ENCODE results near the gene SCAMP4. TPM values are rescaled to one million over a fixed set of nuclear protein-coding genes. Genes with fewer than 3 reads are reported as not detected.

The SCAMP4 gene
- total RNA-seq, 1 experiment from 2014 or later: 69.8 TPM

DNA sequence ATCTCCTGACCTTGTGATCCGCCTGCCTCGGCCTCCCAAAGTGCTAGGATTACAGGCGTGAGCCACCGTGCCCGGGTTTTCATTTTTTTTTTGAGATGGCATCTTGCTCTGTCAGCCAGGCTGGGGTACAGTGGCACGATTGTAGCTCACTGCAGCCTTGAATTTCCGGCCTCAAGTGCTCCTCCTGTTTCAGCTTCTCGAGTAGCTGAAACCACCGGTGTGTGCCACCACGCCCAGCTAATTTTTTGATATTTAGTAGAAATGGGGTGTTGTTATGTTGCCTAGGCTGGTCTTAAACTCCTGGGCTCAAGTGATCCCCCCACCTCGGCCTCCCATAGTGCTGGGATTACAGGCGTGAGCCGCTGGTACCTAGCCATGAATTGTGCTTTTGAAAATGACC lies 5.9 kb downstream of the SCAMP4 start:
- Histone ChIP-seq H3K27ac (no peak overlapping the region), H3K9me2 (ENCODE audit: insufficient read depth) (no peaks in the 10 kb centered on the region), H3K79me2 (ENCODE audit: low read depth) (peaks cover 51% of the 10 kb centered on the region), H3K36me3 (ENCODE audit: low read depth) (no peaks in the 10 kb centered on the region), H3K9me3 (ENCODE audit: insufficient read depth, low read depth) (no peaks in the 10 kb centered on the region), H3K4me3 (no peak overlapping the region), H3K4me2 (no peak overlapping the region), H4K20me1 (ENCODE audit: insufficient read depth) (peaks cover 40% of the 10 kb centered on the region), H3K27me3 (ENCODE audit: insufficient read depth, low read depth) (no peaks in the 10 kb centered on the region), H3K4me1 (replicated peaks; ENCODE audit: insufficient read depth) (peaks cover 7% of the 10 kb centered on the region), H2AFZ (no peak overlapping the region), H3F3A (ENCODE audit: insufficient read depth, low read depth) (peaks cover 6% of the 10 kb centered on the region; the same call in 1 of the 2 replicates)
- no peak for TF ChIP-seq EZH2 (IDR thresholded peaks at IDR 0.05; ENCODE audit: low read depth)
- TF ChIP-seq, protein P1, sequence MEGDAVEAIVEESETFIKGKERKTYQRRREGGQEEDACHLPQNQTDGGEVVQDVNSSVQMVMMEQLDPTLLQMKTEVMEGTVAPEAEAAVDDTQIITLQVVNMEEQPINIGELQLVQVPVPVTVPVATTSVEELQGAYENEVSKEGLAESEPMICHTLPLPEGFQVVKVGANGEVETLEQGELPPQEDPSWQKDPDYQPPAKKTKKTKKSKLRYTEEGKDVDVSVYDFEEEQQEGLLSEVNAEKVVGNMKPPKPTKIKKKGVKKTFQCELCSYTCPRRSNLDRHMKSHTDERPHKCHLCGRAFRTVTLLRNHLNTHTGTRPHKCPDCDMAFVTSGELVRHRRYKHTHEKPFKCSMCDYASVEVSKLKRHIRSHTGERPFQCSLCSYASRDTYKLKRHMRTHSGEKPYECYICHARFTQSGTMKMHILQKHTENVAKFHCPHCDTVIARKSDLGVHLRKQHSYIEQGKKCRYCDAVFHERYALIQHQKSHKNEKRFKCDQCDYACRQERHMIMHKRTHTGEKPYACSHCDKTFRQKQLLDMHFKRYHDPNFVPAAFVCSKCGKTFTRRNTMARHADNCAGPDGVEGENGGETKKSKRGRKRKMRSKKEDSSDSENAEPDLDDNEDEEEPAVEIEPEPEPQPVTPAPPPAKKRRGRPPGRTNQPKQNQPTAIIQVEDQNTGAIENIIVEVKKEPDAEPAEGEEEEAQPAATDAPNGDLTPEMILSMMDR (conservative IDR thresholded peaks at IDR 0.05): no peak
- ChIA-PET CTCF (interaction anchor here (0.6 kb wide), 1 partner anchor 10 kb away, joined by 4 read pairs; no protein-coding TSS in a partner anchor), POLR2A (ENCODE audit: unreplicated experiment) (interaction anchor here (1.0 kb wide), 1 partner anchor 452 kb away, joined by 8 read pairs; no protein-coding TSS in a partner anchor)
- intact Hi-C loops (cut with micrococcal nuclease; ENCODE audit: unreplicated experiment): no loop called here
- no peak for DNase-seq
- no TSS peak for BruUV-seq (replicated peaks)

DNA sequence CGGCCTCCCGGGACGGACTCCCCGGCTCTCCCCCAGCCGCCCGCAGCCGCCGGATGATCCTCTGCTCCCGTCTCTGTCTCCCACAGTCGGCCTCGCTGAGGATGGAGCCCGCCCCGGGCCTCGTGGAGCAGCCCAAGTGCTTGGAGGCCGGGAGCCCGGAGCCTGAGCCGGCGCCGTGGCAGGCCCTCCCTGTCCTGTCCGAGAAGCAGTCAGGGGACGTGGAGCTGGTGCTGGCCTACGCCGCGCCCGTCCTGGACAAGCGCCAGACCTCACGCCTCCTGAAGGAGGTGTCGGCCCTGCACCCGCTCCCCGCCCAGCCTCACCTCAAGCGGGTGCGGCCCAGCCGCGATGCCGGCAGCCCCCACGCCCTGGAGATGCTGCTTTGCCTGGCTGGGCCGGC lies 6.8 kb downstream of the SCAMP4 start:
- H3F3A ChIP-seq (ENCODE audit: insufficient read depth, low read depth): peaks cover 1% of the 10 kb centered on the region; the same call in 1 of the 2 replicates
- no peak overlapping the region for H3K4me3 ChIP-seq
- H3K27me3 ChIP-seq (ENCODE audit: insufficient read depth, low read depth): no peaks in the 10 kb centered on the region
- peaks cover 40% of the 10 kb centered on the region for H4K20me1 ChIP-seq (ENCODE audit: insufficient read depth)
- no peak overlapping the region for H2AFZ ChIP-seq
- TF ChIP-seq, protein P1 (conservative IDR thresholded peaks at IDR 0.05): no peak
- no peak for TF ChIP-seq EZH2 (IDR thresholded peaks at IDR 0.05; ENCODE audit: low read depth)
- H3K4me1 ChIP-seq (replicated peaks; ENCODE audit: insufficient read depth): peaks cover 3% of the 10 kb centered on the region; the same call in 1 of the 2 replicates
- H3K9me3 ChIP-seq (ENCODE audit: insufficient read depth, low read depth): no peaks in the 10 kb centered on the region
- CTCF ChIA-PET: no interaction called here
- H3K79me2 ChIP-seq (ENCODE audit: low read depth): peaks cover 43% of the 10 kb centered on the region
- H3K9me2 ChIP-seq (ENCODE audit: insufficient read depth): no peaks in the 10 kb centered on the region
- DNase-seq: no peak
- H3K36me3 ChIP-seq (ENCODE audit: low read depth): no peaks in the 10 kb centered on the region
- POLR2A ChIA-PET (ENCODE audit: unreplicated experiment): no interaction called here
- no peak overlapping the region for H3K4me2 ChIP-seq
- no TSS peak for BruUV-seq (replicated peaks)
- no peak overlapping the region for H3K27ac ChIP-seq
- intact Hi-C loops (cut with micrococcal nuclease; ENCODE audit: unreplicated experiment): no loop called here

DNA sequence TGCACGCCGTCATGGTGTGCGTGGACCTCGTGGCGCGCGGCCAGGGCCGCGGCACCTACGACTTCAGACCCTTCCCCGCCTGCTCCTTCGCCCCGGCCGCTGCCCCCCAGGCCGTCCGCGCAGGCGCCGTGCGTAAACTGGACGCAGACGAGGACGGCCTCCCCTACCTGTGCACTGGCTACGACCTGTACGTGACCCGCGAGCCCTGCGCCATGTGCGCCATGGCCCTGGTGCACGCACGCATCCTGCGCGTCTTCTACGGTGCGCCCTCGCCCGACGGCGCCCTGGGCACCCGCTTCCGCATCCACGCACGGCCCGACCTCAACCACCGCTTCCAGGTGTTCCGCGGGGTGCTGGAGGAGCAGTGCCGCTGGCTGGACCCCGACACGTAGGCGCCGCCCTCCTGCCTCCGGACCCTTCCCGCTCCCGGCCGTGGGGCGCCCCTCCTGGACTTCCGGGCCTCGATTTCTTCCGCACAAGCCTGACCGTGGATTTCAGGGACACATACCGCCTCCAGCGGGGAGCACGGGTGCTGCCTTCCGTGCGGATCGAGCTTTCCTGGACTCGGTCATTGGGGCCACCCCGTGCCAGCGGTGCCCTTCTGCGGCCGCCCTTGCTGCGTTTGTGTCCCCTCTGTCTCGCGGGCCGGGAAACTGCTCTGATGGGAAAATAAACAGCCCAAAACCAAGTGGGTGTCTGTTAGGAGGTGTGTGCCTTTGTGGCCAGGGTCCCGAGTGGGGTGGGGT lies 7.7 kb downstream of the SCAMP4 start:
- Histone ChIP-seq H3K4me3 (no peak overlapping the region), H3K36me3 (ENCODE audit: low read depth) (no peaks in the 10 kb centered on the region), H3K79me2 (ENCODE audit: low read depth) (peaks cover 34% of the 10 kb centered on the region), H3K4me2 (no peak overlapping the region), H3K4me1 (replicated peaks; ENCODE audit: insufficient read depth) (no peaks in the 10 kb centered on the region), H3K27ac (no peak overlapping the region), H2AFZ (no peak overlapping the region), H3K27me3 (ENCODE audit: insufficient read depth, low read depth) (no peaks in the 10 kb centered on the region), H3F3A (ENCODE audit: insufficient read depth, low read depth) (no peaks in the 10 kb centered on the region), H3K9me3 (ENCODE audit: insufficient read depth, low read depth) (no peaks in the 10 kb centered on the region), H3K9me2 (ENCODE audit: insufficient read depth) (no peaks in the 10 kb centered on the region), H4K20me1 (ENCODE audit: insufficient read depth) (peaks cover 36% of the 10 kb centered on the region)
- ChIA-PET CTCF (no interaction called here), POLR2A (ENCODE audit: unreplicated experiment) (no interaction called here)
- BruUV-seq (replicated peaks): no TSS peak
- TF ChIP-seq, protein P1 (conservative IDR thresholded peaks at IDR 0.05): no peak
- no peak for TF ChIP-seq EZH2 (IDR thresholded peaks at IDR 0.05; ENCODE audit: low read depth)
- no peak for DNase-seq
- intact Hi-C loops (cut with micrococcal nuclease; ENCODE audit: unreplicated experiment): no loop called here
